Upper lobe of left lung (tissue), 6 donors: ENCODE results near the gene EIPR1. TPM values are rescaled to one million over a fixed set of nuclear protein-coding genes. Genes with fewer than 3 reads are reported as not detected.

Experiments used
- ATAC-seq, 2 donors: fragments of 200-7000 bp; cut with Tn5 transposase; one replicate each; pipeline ENCODE4 v1.9.1; 2022; ENCODE audit warnings: mild to moderate bottlenecking in 2 of 2, moderate library complexity in 2 of 2; ENCODE audit not compliant: low FRiP score in 2 of 2
- DNase-seq, 2 donors: peaks; one replicate each; pipeline ENCODE4 v3.0.0-alpha.2; 2019 to 2020
- H3K27ac ChIP-seq, 4 donors: fragments of 200-600 bp; sonication (generic); one replicate each; pipeline ENCODE4 v1.5.1; 2016 to 2019
- H3K27me3 ChIP-seq, 4 donors: fragments of 200-600 bp; sonication (generic); one replicate each; pipeline ENCODE4 v1.5.1; 2017 to 2019
- H3K36me3 ChIP-seq, 4 donors: fragments of 200-600 bp; sonication (generic); one replicate each; pipeline ENCODE4 v1.5.1; 2016 to 2019
- H3K4me1 ChIP-seq, 4 donors: fragments of 200-600 bp; sonication (generic); one replicate each; pipeline ENCODE4 v1.5.1; 2018 to 2019
- H3K4me3 ChIP-seq, 4 donors: fragments of 200-600 bp; sonication (generic); one replicate each; pipeline ENCODE4 v1.5.1; 2017 to 2019; ENCODE audit warnings: mild to moderate bottlenecking in 2 of 4, moderate library complexity in 1 of 4
- H3K9me3 ChIP-seq, 4 donors: fragments of 200-600 bp; sonication (generic); one replicate each; pipeline ENCODE4 v1.5.1; 2018 to 2019
- CTCF ChIP-seq, 6 experiments: fragments of 450-650 bp in 4 of 6; fragments of 200-600 bp in 2 of 6; sonication (generic) in 2 of 6; IDR thresholded peaks; one replicate each; pipeline ENCODE4 v1.5.1; 2016 to 2019; ENCODE audit warnings: antibody characterized with exemption in 6 of 6
- EP300 ChIP-seq, 4 donors: sonication (generic); formaldehyde crosslinking; IDR thresholded peaks; one replicate each; pipeline ENCODE4 v1.5.1; 2017; ENCODE audit warnings: antibody characterized with exemption in 4 of 4, control low read depth in 2 of 4
- POLR2A ChIP-seq, 4 donors: fragments of 450-650 bp; IDR thresholded peaks; one replicate each; pipeline ENCODE4 v1.5.1; 2016 to 2017; ENCODE audit warnings: antibody characterized with exemption in 4 of 4, mild to moderate bottlenecking in 2 of 4
- POLR2AphosphoS5 ChIP-seq, 2 donors: sonication (generic); formaldehyde crosslinking; IDR thresholded peaks; one replicate each; pipeline ENCODE4 v1.5.1; 2017; ENCODE audit warnings: antibody characterized with exemption in 2 of 2
- WGBS, 2 donors: methylation state at CpG; one replicate each; pipeline ENCODE4 v1.1.5; 2017 to 2018; 5-methylcytosine and 5-hydroxymethylcytosine counted together
- total RNA-seq, 6 donors: library from RNA; depleted of rRNA in 4 of 6; stranded (reverse); fragments of >200 nt in 4 of 6; gene quantifications; one replicate each; pipeline versions ENCODE4 v1.1.0 to v1.2.1, GENCODE V29; 2016 to 2021
- donor health status: DM: no; HTN: no; CAD: no; lungs with moderate emphysema.
- donor health status: DM: no; HTN: yes; CAD: no; lungs with severe emphysema.

EIPR1 gene
- total RNA-seq, 6 donors from 2014 or later = 17.6 to 39.8 (median 23.6) TPM

GRCh38 chr2:3324404-3325281 lies 53.0 kb downstream of the EIPR1 start:
- H3K4me1 ChIP-seq = no peaks in the 10 kb centered on the region
- 94 to 100% methylated on average over 13 to 33 of the region's 34 CpGs for WGBS, 2 donors
- H3K27me3 ChIP-seq = no peaks in the 10 kb centered on the region
- H3K9me3 ChIP-seq = no peaks in the 10 kb centered on the region
- no peak overlapping the region for H3K4me3 ChIP-seq
- ATAC-seq (peak in 1 of 2 donors; percentile 13), DNase-seq (peak in 1 of 2 donors; percentile 15)
- H3K36me3 ChIP-seq = peaks cover 0 to 3% (median 0%) of the 10 kb centered on the region in 4 donors
- no peak overlapping the region for H3K27ac ChIP-seq
- no peak for TF ChIP-seq POLR2A (IDR thresholded peaks at IDR 0.05)
- no peak for TF ChIP-seq CTCF (IDR thresholded peaks at IDR 0.05)
- no peak for TF ChIP-seq EP300 (IDR thresholded peaks at IDR 0.05)
- TF ChIP-seq POLR2AphosphoS5 (IDR thresholded peaks at IDR 0.05) = no peak

- H3K27ac ChIP-seq = no peak overlapping the region
- H3K27me3 ChIP-seq = no peaks in the 10 kb centered on the region
- no peak for TF ChIP-seq EP300 (IDR thresholded peaks at IDR 0.05)
- TF ChIP-seq POLR2A (IDR thresholded peaks at IDR 0.05) = no peak
- no peak for TF ChIP-seq CTCF (IDR thresholded peaks at IDR 0.05)
- no peak for TF ChIP-seq POLR2AphosphoS5 (IDR thresholded peaks at IDR 0.05)
- H3K4me3 ChIP-seq = no peak overlapping the region
- no peaks in the 10 kb centered on the region for H3K9me3 ChIP-seq
- DNase-seq (no peak), ATAC-seq (no peak)
- WGBS, 2 donors = 91 to 94% methylated on average over 6 to 11 of the region's 11 CpGs
- no peaks in the 10 kb centered on the region for H3K4me1 ChIP-seq
- H3K36me3 ChIP-seq = peaks cover 0 to 3% (median 0%) of the 10 kb centered on the region in 4 donors
Observed at GRCh38 chr2:3324036-3324386, 53.6 kb downstream of the EIPR1 start.

- TF ChIP-seq POLR2AphosphoS5 (IDR thresholded peaks at IDR 0.05) (no peak), EP300 (IDR thresholded peaks at IDR 0.05) (no peak), CTCF (IDR thresholded peaks at IDR 0.05) (no peak), POLR2A (IDR thresholded peaks at IDR 0.05) (no peak)
- Histone ChIP-seq H3K4me1 (no peaks in the 10 kb centered on the region), H3K9me3 (no peaks in the 10 kb centered on the region), H3K27ac (no peak overlapping the region), H3K27me3 (no peaks in the 10 kb centered on the region), H3K36me3 (peaks cover 0 to 7% (median 0%) of the 10 kb centered on the region in 4 donors), H3K4me3 (no peak overlapping the region)
- 89 to 96% methylated on average over 19 of the region's 19 CpGs for WGBS, 2 donors
- DNase-seq (no peak), ATAC-seq (no peak)
Observed at GRCh38 chr2:3323360-3324035, 54.1 kb downstream of the EIPR1 start.

- Histone ChIP-seq H3K27ac (no peak overlapping the region), H3K9me3 (no peaks in the 10 kb centered on the region), H3K4me1 (no peaks in the 10 kb centered on the region), H3K36me3 (peaks cover 0 to 9% (median 0%) of the 10 kb centered on the region in 4 donors), H3K4me3 (no peak overlapping the region), H3K27me3 (no peaks in the 10 kb centered on the region)
- ATAC-seq (no peak), DNase-seq (no peak)
- WGBS, 2 donors = 94 to 96% methylated on average over 15 to 18 of the region's 18 CpGs
- TF ChIP-seq EP300 (IDR thresholded peaks at IDR 0.05) = no peak
- no peak for TF ChIP-seq POLR2A (IDR thresholded peaks at IDR 0.05)
- TF ChIP-seq POLR2AphosphoS5 (IDR thresholded peaks at IDR 0.05) = no peak
- no peak for TF ChIP-seq CTCF (IDR thresholded peaks at IDR 0.05)
Observed at GRCh38 chr2:3322311-3322970, 55.2 kb downstream of the EIPR1 start.
